ENCODE results near the gene DIS3L. TPM values are rescaled to one million over a fixed set of nuclear protein-coding genes. Genes with fewer than 3 reads are reported as not detected.

Gene DIS3L
- total and polyA plus RNA-seq, 11 donors = 13.0 to 62.5 (median 34.1) TPM

- intact Hi-C loops (cut with DNase I) = no loop called here
- Histone ChIP-seq H3K36me3 (peaks cover 3 to 97% (median 84%) of the 10 kb centered on the region in 9 donors), H3K27me3 (no peaks in the 10 kb centered on the region), H3K4me1 (no peaks in the 10 kb centered on the region), H3K27ac (no peak overlapping the region), H3K9me3 (no peaks in the 10 kb centered on the region), H3K4me3 (no peak overlapping the region)
- ATAC-seq (no peak), DNase-seq (no peak)
- no peak for TF ChIP-seq POLR2A (IDR thresholded peaks at IDR 0.05)
- TF ChIP-seq CTCF (IDR thresholded peaks at IDR 0.05) = no peak
- 67 to 75% (median 72%) methylated on average over 3 of the region's 3 CpGs for WGBS, 4 donors
Observed at GRCh38 chr15:66309828-66310227, 16.5 kb downstream of the DIS3L start.

GRCh38 chr15:66310786-66311185 lies 17.4 kb downstream of the DIS3L start:
- Histone ChIP-seq H3K9me3 (no peaks in the 10 kb centered on the region), H3K27me3 (no peaks in the 10 kb centered on the region), H3K4me3 (no peak overlapping the region), H3K4me1 (no peaks in the 10 kb centered on the region), H3K36me3 (peaks cover 3 to 99% (median 93%) of the 10 kb centered on the region in 9 donors), H3K27ac (no peak overlapping the region)
- 82 to 100% (median 95%) methylated on average over 2 of the region's 2 CpGs for WGBS, 4 donors
- no peak for TF ChIP-seq POLR2A (IDR thresholded peaks at IDR 0.05)
- no peak for TF ChIP-seq CTCF (IDR thresholded peaks at IDR 0.05)
- ATAC-seq (no peak), DNase-seq (no peak)
- intact Hi-C loops (cut with DNase I) = no loop called here

- no peak for ATAC-seq
- no peak overlapping the region for H3K4me3 ChIP-seq
- intact Hi-C loops (cut with DNase I) = no loop called here
- 90 to 98% (median 92%) methylated on average over 2 of the region's 2 CpGs for WGBS, 4 donors
- peaks cover 3 to 100% (median 97%) of the 10 kb centered on the region in 9 donors for H3K36me3 ChIP-seq
- no peaks in the 10 kb centered on the region for H3K4me1 ChIP-seq
- no peak overlapping the region for H3K27ac ChIP-seq
- no peaks in the 10 kb centered on the region for H3K27me3 ChIP-seq
- no peaks in the 10 kb centered on the region for H3K9me3 ChIP-seq
- TF ChIP-seq CTCF (IDR thresholded peaks at IDR 0.05) (no peak), POLR2A (IDR thresholded peaks at IDR 0.05) (no peak)
- no peak for DNase-seq
Observed at GRCh38 chr15:66312144-66312543, 18.8 kb downstream of the DIS3L start.

GRCh38 chr15:66323312-66323928 lies 30.1 kb downstream of the DIS3L start:
- no peak for ATAC-seq
- no peaks in the 10 kb centered on the region for H3K4me1 ChIP-seq
- H3K27me3 ChIP-seq = no peaks in the 10 kb centered on the region
- no peaks in the 10 kb centered on the region for H3K9me3 ChIP-seq
- intact Hi-C loops (cut with DNase I) = no loop called here
- H3K27ac ChIP-seq = no peak overlapping the region
- no peak for TF ChIP-seq CTCF (IDR thresholded peaks at IDR 0.05)
- TF ChIP-seq POLR2A (IDR thresholded peaks at IDR 0.05) = no peak
- DNase-seq = no peak
- WGBS, 4 donors = 72 to 79% (median 76%) methylated on average over 12 of the region's 12 CpGs
- no peak overlapping the region for H3K4me3 ChIP-seq
- peaks cover 0 to 100% (median 99%) of the 10 kb centered on the region in 9 donors for H3K36me3 ChIP-seq
